Amygdala (tissue), 56 donors: ENCODE measurements around the gene SPATA32.
"Not testable (repeated sequence)": the region's sequence is repeated elsewhere in the genome, so short reads cannot be mapped to it uniquely, and the experiment has no call there.

ENCODE experiments used
- DNase-seq, 56 donors: peaks; one replicate each; lab custom pipeline; 2025; lab: John Stamatoyannopoulos, UW

SPATA32 gene

DNA sequence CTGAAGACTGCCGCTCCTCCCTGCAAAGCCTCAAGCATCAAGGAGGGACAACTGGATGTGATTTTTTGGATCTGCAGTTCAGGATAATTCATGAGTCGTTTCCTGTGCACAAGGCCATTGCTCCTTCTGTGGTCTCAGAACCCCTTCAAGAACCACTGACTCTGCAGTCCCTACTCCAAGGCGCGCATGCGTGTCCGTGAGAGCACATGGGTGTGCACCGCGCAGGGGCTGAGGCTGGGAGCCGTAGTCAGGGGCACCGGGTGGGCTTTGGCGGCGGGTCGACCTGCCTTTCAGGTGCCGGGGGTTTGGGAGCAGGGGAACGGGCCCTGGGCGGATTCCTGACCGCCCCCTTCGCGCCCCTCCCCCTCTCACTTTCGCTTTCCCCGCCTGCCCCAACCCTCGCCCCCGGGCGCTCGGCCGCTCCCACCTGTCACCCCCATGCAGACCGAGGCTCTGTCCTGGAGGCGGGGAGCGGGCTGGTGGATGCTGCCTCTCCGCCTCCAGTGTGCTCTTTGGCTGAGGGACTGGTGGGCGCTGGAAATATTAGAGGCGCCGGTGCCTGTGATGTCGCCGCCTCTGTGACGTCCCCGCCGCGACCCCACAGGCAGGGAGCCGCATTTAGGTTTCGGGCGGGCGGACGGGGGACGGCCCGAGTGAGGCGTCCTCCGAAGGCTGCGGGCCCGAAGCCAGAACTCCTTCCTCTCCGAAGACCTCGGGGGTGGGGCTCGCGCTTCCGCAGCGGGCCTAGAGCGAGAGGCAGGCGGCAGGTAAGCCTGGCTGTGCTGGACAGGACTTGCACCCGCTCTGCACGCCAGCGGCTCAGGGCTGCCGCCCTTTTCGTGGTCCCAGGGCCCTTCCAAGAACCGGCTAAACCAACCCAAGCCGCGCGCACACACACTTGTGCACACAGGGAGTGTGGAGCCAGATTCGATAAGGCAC lies at the start of gene SPATA32:
Gene SPATA32 (minus strand): TSS at position 518 of the 939 bp plus-strand sequence. CDS start 78 bp downstream, at position 440.
- peak in 35 of 56 donors; percentile 7 to 64 (median 34) for DNase-seq

DNA sequence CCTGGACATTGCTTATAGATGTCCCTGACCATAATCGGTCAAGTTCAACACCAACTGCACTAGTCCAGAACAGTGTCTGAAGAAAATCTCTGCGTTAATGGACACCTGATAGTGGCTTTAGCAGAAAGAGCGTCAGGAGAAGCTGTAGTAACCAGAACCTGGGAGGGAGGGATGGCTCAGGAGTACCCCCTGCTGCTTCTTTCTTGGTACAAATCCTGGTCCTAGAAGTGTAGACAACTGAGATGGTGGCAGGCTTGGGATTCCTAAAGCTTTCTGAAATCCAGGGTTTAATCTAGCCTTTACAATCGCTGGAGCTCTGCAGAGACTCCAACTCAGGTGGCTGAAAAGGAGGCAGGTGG lies 49.5 kb upstream of the SPATA32 start:
- DNase-seq: no peak

DNA sequence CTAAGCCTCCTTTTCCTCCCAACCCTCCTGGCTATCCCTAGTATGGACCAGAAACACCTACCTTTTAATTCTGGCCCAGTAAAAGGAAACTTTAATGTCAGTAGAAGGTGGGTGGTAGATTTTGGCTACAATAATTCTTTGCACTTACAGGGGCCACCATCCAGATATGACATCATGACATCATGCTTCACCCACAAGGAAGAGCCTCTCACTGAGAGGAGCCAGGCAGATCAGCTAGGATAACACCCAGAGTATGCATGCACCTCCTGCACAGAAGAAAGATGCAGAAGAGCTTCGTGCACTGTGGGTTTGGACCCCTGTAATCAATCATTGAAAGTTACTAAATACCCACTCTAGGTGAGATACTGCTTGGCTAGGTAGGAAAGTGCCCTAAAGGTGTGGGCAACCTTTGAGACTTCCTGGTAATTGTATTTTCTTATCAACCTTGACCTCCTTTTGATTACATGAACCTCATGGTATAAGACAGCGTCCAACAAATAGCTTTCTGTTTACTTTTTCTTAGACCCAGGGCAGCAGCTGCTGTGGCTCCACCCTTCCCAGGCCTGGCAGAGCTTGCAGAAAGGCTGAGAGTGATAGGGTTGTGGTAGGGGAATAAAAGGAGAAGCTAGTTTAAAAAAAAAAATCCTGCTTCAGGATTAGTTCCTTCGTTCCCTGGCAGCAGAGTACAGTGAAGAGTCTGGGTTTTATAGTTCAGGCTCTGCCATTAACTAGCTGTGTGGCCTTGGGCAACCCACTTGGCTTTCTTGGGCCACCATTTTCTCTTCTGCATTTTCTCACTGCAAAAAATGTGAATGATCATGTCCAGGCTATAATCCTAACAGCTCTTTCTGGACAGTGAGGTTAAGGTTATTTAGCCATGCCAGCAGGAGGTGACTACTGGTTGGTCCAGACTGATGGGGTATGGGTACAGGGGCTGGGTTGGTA lies 48.8 kb upstream of the SPATA32 start:
- DNase-seq: peak in 1 of 56 donors; percentile 9

DNA sequence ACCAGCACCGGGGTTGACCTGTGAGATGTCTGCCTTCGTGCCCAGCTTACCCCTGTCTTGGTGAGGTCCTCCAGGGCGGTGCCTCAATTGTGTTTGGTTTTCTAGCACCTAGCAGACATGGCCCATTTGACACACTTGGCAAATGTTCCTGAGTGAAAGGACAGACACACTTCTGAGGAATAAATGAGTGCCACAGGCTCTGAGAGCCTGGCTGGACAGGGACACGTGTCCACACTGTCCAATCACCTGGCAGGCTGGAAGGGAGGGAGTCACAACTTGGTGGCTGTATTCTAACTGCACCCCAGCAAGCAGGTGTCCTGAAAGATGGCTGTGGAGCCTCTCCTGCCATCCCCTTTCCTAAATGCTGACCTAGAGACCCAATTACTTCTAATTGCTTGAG lies 47.5 kb upstream of the SPATA32 start:
- DNase-seq: no peak

- no peak for DNase-seq
Observed at GRCh38 chr17:45308840-45309239, 46.9 kb upstream of the SPATA32 start.

GRCh38 chr17:45308016-45308365 lies 46.1 kb upstream of the SPATA32 start:
- DNase-seq: no peak

DNA sequence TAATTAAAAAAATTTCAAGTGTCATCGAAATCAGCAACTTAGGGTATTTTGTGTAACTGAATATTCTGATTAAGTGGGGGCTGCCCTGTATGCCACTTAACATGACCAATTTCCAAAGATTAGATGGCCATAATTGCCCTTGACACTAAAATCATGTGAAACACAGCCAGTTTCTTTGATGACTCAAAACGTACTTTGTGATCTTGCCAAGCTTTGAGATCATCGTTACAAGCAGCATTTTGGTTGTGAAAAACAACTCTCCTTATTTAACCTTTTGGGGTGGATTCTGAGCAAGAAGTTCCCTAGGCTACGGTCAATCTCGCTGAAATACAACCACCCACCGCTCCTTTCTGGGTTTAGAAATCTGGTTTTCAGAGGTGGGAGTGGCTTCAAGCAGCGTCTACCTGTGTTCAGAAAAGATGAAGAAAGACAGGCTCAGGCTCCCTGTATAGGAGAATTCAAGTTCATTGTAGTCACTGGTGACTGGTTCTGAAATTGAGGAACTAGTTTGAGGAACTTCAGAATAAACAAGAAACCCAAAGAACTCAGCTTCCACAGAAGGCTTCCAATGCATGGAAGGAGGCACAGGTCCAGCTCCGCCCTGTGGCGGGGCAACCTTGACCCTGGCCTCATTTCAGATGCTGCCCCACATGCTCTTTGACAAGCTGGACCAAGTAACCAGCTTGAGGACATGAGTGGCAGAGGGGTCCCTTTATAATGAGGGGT lies 45.6 kb upstream of the SPATA32 start:
- peak in 1 of 56 donors; percentile 34 for DNase-seq

DNA sequence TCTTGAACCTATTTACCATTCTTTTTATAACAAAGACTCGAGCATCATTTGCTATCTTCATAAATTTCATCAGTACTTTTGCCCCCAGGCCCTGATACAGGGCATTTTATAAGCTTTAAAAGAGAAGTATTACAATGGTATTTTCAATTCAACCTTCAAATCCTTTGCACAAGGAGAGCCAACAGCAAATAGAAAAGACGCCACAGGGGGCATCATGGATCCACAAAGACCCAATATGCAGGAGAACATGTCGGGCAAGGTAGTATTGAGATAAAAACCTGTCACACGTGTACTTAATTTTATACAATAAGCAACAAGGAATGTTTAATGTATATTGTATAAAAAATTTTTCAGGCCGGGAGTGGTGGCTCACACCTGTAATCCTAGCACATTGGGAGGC lies 44.7 kb upstream of the SPATA32 start:
- DNase-seq: no peak

GRCh38 chr17:45306094-45306493 lies 44.2 kb upstream of the SPATA32 start:
- no peak for DNase-seq

- DNase-seq: no peak
Observed at GRCh38 chr17:45305530-45306087, 43.7 kb upstream of the SPATA32 start.

DNA sequence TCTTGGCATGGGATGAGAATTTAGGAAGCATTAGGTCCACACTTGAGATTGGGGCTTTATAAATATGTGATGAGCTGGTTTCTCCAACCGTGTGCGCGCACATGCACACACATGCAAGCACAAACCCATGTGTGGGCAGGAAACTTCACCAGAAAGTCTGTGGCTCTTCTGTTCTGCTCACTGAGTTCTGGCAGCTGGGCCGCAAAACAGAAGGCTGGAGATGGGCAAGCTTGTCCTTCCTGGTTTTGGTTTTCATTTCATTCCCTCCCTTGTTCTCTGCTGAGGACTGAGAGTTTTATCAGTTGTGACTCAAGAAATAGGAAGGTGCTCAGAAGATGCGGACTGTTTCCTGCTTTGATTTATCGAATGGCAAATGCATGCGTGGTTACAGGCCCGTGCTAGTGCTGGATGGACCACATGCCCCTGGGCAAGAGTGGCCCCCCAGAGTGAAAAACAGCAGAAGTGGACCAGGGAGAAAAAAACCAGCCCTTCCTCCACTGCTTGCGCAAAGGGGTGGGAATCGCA lies 40.8 kb upstream of the SPATA32 start:
- peak in 8 of 56 donors; percentile 16 to 51 (median 30) for DNase-seq

DNA sequence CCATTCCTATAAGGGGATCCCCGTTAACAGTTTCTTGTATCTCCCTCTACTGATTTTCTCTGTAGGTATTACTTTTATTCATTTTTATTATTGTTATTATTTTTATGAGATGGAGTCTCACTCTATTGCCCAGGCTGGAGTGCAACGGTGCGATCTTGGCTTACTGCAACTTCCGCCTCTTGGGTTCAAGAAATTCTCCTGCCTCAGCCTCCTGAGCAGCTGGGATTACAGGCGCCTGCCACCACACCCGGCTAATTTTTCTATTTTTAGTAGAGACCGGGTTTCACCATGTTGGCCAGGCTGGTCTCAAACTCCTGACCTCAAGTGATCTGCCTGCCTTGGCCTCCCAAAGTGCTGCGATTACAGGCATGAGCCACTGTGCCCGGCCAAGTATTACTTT lies 40.3 kb upstream of the SPATA32 start:
- not testable (repeated sequence) for DNase-seq

GRCh38 chr17:45301674-45302073 lies 39.8 kb upstream of the SPATA32 start:
- DNase-seq: no peak

DNA sequence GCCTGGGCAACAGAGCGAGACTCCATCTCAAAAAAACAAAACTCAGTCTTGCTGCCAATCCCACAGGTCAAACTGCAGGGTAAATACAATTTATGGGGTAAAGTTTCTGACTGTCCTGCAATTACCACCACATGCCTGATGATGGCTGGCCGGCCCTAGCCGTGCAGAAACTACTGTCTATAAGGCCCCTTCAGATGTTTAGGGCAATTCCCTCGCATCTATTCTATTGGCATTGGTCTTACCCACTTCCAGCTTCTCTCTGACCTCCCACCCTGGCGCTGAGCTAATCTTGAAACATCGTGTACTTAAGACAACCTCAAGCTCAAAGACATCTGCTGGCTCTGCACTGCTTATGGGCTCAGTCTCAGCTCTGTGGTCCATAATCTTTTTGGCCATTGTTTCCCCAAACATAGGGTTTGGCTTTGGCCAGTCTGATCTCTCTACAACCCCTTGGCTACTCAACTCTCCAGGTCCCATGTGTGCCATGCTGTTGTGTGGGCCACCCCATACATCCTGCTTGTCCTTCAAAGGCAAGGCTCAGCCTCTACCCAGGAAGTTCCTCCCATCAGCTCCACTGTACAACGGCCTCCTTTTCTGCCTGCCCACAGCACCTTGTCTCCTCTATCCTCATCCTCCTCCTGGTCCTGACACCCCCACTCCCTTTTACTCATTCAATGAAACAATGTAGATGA lies 38.3 kb upstream of the SPATA32 start:
- DNase-seq: no peak

DNA sequence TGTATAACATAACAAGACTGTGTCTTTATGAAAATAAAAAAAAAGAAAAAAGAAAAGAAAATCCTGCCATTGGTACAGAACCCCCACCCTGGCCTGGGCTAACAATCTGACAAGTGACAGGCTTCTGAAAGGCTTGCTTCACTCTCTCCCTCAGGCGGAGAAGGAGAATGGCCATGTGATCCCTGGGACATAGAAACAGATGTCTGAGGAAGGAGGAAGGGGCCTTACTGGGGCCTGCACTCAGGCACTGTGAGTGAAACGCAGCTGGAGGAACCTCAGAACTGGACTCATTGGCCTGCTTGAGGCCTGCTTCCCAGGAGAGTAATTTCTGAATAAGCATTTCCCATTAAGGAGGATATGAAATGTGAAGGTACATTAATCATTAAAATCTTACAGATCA lies 37.5 kb upstream of the SPATA32 start:
- peak in 7 of 56 donors; percentile 13 to 46 (median 27) for DNase-seq

DNA sequence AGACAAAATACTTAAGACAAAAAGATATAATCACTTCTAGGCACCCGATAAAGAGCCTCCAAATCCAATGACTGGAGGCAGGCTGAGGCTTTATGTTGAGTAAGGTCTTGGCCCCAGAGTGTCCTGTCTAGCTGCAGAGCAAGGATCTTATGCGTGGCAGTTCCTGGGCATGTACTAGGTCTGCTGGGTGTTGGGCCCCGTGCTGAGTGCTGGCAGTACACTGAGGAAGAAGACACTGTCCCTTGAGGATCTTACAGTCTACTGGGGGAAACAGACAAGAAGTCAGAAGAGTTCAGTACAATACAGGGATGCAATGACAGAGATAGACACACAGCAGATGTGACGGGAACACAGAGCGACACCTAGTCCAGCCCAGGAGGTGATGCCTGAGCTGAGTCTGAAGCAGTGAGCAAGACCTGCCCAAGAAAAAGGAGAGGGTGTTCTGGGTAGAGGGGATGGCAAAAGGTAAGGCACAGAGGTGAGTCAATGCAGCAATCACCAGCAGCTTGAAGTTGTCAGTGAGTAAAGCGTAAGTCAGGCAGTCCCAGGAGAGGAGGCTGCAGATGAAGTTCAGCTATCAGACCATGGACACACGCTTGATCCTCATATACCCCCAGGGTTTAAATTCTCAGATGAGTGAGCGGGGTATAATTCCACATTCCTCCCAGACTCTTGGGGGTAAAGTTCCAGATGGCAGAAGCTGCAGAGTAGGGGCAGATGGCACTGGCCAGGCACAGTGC lies 36.8 kb upstream of the SPATA32 start:
- no peak for DNase-seq

DNA sequence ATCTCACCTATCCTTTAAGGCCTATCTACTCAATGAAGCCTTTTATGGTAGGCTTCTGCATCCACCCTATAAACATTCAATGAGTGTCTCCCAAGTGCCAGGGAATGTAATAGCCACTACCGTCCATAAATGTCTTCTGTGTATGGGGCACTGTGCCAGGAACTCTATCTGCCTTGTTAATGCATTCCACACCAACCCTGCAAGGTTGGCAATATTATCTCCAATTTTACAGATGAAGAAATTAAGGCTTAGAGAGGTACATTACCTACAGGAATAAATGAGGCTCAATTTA lies 34.9 kb upstream of the SPATA32 start:
- no peak for DNase-seq

DNA sequence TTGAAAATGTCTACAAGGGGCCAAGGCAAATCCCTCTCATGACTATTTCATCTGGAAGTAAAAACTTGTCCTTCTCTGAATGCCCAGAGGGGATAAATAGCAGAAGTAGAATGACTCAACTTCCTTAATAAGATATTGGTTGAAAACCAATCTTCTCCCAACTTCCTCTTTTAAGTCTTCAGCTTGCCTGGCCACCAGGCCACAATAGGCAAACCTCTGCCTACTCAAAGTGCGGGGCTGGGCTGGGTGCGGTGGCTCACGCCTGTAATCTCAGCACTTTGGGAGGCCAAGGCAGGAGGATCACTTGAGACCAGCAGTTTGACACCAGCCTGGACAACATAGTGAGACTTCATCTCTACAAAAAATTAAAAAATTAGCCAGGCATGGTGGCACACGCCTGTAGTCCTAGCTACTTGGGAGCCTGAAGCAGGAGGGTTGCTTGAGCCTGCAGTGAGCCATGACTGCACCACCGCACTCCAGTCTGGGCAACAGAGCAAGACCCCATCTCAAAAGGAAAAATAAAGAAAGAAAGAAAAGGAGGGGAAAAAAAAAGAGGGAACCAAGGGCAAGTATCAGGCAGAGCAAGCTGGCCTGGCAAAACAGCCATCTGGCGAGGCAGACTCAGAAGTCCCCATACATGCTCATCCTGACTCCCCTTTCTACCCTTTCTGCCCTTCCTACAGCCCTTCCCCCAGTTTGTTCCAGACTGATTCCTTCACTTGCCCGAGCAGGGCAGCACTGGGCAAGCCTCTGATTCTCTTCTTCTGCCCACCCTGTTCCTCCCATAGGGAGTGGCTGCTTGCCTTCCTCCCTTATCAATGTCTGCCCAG lies 34.3 kb upstream of the SPATA32 start:
- DNase-seq: no peak
